Transverse colon (tissue), 4 donors: ENCODE data around the gene BMPER. TPM values are rescaled to one million over a fixed set of nuclear protein-coding genes. Genes with fewer than 3 reads are reported as not detected.

Source experiments
- DNase-seq: peaks from one replicate; pipeline ENCODE4 v3.0.0-alpha.2; 2019
- H3K27ac ChIP-seq, 4 donors: fragments of 200-600 bp; sonication (generic); 2 replicates each; pipeline ENCODE4 v1.5.1; 2016 to 2018; ENCODE audit warnings: inconsistent platforms in 4 of 4
- H3K27me3 ChIP-seq: fragments of 200-600 bp; sonication (generic); 2 replicates; pipeline ENCODE4 v1.5.1; 2017; ENCODE audit warnings: inconsistent platforms
- H3K36me3 ChIP-seq, 4 donors: fragments of 200-600 bp; sonication (generic); 2 replicates each; pipeline ENCODE4 v1.5.1; 2017 to 2019; ENCODE audit warnings: inconsistent platforms in 4 of 4
- H3K4me1 ChIP-seq, 4 donors: fragments of 200-600 bp; sonication (generic); 2 replicates each; pipeline ENCODE4 v1.5.1; 2017 to 2020; ENCODE audit warnings: inconsistent platforms in 4 of 4
- H3K4me3 ChIP-seq, 4 donors: fragments of 200-600 bp; sonication (generic); 1 replicate in 1 of 4; 2 replicates in 3 of 4; pipeline versions ENCODE4 v1.5.1 to v1.6.1; 2017 to 2019; ENCODE audit warnings: inconsistent platforms in 4 of 4
- H3K9me3 ChIP-seq, 2 donors: fragments of 200-600 bp; sonication (generic); 2 replicates each; pipeline ENCODE4 v1.5.1; 2017 to 2019; ENCODE audit warnings: inconsistent platforms in 2 of 2
- EP300 ChIP-seq: sonication (generic); formaldehyde crosslinking; IDR thresholded peaks from one replicate; pipeline ENCODE4 v1.6.1; 2017; ENCODE audit warnings: antibody characterized with exemption, low read depth
- POLR2A ChIP-seq: fragments of 450-650 bp; IDR thresholded peaks from one replicate; pipeline ENCODE4 v1.6.1; 2016; ENCODE audit warnings: antibody characterized with exemption, mild to moderate bottlenecking, moderate library complexity
- POLR2AphosphoS5 ChIP-seq, 3 donors: sonication (generic); formaldehyde crosslinking; IDR thresholded peaks; one replicate each; pipeline ENCODE4 v1.6.1; 2016; ENCODE audit warnings: antibody characterized with exemption in 3 of 3
- WGBS, 2 donors: methylation state at CpG; one replicate each; pipeline ENCODE4 v1.1.5; 2018; ENCODE audit warnings: low coverage in 1 of 2; 5-methylcytosine and 5-hydroxymethylcytosine counted together
- in situ Hi-C, 4 donors: fragments of 200-750 bp; cut with MboI; loops; one replicate each; pipeline versions ENCODE4 v1.15.0 to v1.15.1; 2017; ENCODE audit warnings: low sequenced_read_pairs in 3 of 4, low pct_ligation_motif_present in 1 of 4, low pct_unique_long_range_greater_than_20kb in 1 of 4
- intact Hi-C: fragments of 100-400 bp; cut with DNase I; formaldehyde crosslinking; loops from one replicate; pipeline ENCODE4 v1.15.1; 2023; ENCODE audit warnings: low total_unique reads
- total RNA-seq, 4 donors: library from RNA; depleted of rRNA; stranded (reverse); fragments of >200 nt; gene quantifications; one replicate each; pipeline ENCODE4 v1.1.0, GENCODE V29; 2016
- TF ChIP-seq, protein P1 (sequence below), 5 experiments: fragments of 200-600 bp in 3 of 5; fragments of 450-650 bp in 2 of 5; sonication (generic) in 3 of 5; IDR thresholded peaks; 1 replicate in 2 of 5; 2 replicates in 3 of 5; pipeline ENCODE4 v1.5.1; 2016 to 2017; ENCODE audit warnings: antibody characterized with exemption in 5 of 5, inconsistent platforms in 3 of 5, mild to moderate bottlenecking in 2 of 5, moderate library complexity in 1 of 5

BMPER gene
- total RNA-seq, 4 donors from 2014 or later: 1.00 to 2.5 (median 1.8) TPM

DNA sequence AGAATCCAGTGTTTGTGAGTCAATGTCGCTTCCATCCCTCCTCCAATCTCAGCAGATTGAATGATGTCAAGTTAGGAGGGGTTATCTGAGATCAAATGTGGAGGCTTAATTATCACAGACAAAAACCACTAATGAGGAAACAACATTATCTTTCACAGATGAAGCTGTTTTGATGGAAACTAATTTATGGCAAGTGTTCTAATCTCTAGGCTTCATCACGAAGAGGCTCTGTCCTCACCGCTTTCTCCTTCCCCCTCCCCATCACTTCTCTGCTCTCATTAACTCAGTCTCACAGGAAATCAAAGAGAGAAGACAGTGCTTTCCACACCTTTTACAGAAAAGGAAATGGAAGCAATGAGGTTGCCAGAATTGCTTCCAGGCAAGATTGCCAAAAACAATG is 283.7 kb downstream of the BMPER start:
- H3K4me3 ChIP-seq: no peak overlapping the region
- H3K27me3 ChIP-seq: no peaks in the 10 kb centered on the region
- in situ Hi-C loops (loop anchor here in 1 of 4 donors (25.0 kb wide), 1 partner anchor 102 kb away; no protein-coding TSS in a partner anchor), intact Hi-C loops (no loop called here)
- no peaks in the 10 kb centered on the region for H3K4me1 ChIP-seq
- DNase-seq: no peak
- TF ChIP-seq POLR2AphosphoS5 (IDR thresholded peaks at IDR 0.05) (no peak), POLR2A (no peak), EP300 (no peak)
- TF ChIP-seq, protein P1, sequence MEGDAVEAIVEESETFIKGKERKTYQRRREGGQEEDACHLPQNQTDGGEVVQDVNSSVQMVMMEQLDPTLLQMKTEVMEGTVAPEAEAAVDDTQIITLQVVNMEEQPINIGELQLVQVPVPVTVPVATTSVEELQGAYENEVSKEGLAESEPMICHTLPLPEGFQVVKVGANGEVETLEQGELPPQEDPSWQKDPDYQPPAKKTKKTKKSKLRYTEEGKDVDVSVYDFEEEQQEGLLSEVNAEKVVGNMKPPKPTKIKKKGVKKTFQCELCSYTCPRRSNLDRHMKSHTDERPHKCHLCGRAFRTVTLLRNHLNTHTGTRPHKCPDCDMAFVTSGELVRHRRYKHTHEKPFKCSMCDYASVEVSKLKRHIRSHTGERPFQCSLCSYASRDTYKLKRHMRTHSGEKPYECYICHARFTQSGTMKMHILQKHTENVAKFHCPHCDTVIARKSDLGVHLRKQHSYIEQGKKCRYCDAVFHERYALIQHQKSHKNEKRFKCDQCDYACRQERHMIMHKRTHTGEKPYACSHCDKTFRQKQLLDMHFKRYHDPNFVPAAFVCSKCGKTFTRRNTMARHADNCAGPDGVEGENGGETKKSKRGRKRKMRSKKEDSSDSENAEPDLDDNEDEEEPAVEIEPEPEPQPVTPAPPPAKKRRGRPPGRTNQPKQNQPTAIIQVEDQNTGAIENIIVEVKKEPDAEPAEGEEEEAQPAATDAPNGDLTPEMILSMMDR (IDR thresholded peaks at IDR 0.05): no peak
- H3K9me3 ChIP-seq: no peaks in the 10 kb centered on the region
- no peaks in the 10 kb centered on the region for H3K36me3 ChIP-seq
- H3K27ac ChIP-seq: no peak overlapping the region
- WGBS, 2 donors: 74 to 87% methylated on average over 2 to 3 of the region's 3 CpGs

DNA sequence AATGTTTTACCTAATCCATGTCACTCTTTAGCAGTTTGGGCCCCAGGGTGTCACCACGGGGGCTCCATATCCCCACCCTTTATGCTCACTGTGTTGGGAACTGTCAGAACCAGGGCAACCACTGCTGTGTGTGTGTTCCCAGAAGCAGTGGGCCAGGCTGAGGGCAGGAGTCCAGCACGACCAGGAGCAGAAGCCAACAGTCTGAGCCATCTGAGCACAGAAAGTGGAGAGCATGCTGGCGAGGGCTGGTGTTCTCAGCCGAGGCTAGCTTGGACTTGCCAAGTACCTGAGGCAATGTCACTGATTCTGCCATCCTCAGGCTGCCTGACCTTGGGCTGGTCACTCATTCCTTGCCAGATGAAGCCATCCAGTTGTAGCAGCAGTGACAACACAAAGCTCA is 285.0 kb downstream of the BMPER start:
- H3K4me3 ChIP-seq: no peak overlapping the region
- no peak overlapping the region for H3K27ac ChIP-seq
- H3K4me1 ChIP-seq: no peaks in the 10 kb centered on the region
- no peaks in the 10 kb centered on the region for H3K27me3 ChIP-seq
- in situ Hi-C loops (loop anchor here in 1 of 4 donors (25.0 kb wide), 1 partner anchor 103 kb away; no protein-coding TSS in a partner anchor), intact Hi-C loops (no loop called here)
- H3K9me3 ChIP-seq: no peaks in the 10 kb centered on the region
- no peaks in the 10 kb centered on the region for H3K36me3 ChIP-seq
- 78 to 90% methylated on average over 2 of the region's 4 CpGs for WGBS, 2 donors
- TF ChIP-seq, protein P1 (IDR thresholded peaks at IDR 0.05): no peak
- TF ChIP-seq EP300 (no peak), POLR2AphosphoS5 (IDR thresholded peaks at IDR 0.05) (no peak), POLR2A (no peak)
- no peak for DNase-seq

DNA sequence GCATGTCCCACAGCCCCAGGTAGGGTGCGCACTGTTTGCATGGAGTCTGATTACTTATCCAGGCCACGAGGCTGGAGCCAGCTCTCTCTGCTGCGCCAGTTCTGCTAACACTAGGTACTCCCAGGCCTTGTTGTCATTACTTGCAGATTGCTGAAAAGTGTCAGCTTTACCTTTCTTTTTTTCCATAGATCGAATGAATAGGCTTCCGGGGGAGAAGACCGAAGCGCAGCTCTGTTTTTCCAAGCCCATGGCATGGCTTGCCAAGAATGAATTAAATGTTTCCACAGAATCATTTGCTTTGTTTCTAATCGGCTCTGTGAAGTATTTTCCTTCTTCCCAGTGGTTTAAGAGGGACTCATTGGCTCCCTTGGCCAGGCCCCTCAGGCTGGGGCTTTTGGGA is 285.8 kb downstream of the BMPER start:
- H3K4me1 ChIP-seq: no peaks in the 10 kb centered on the region
- in situ Hi-C loops (loop anchor here in 1 of 4 donors (25.0 kb wide), 1 partner anchor 104 kb away; no protein-coding TSS in a partner anchor), intact Hi-C loops (no loop called here)
- WGBS, 2 donors: 88 to 91% methylated on average over 6 to 8 of the region's 8 CpGs
- TF ChIP-seq POLR2A (no peak), POLR2AphosphoS5 (IDR thresholded peaks at IDR 0.05) (no peak), EP300 (no peak)
- TF ChIP-seq, protein P1 (IDR thresholded peaks at IDR 0.05): no peak
- DNase-seq: no peak
- no peaks in the 10 kb centered on the region for H3K36me3 ChIP-seq
- H3K27me3 ChIP-seq: no peaks in the 10 kb centered on the region
- no peak overlapping the region for H3K4me3 ChIP-seq
- H3K27ac ChIP-seq: no peak overlapping the region
- no peaks in the 10 kb centered on the region for H3K9me3 ChIP-seq

DNA sequence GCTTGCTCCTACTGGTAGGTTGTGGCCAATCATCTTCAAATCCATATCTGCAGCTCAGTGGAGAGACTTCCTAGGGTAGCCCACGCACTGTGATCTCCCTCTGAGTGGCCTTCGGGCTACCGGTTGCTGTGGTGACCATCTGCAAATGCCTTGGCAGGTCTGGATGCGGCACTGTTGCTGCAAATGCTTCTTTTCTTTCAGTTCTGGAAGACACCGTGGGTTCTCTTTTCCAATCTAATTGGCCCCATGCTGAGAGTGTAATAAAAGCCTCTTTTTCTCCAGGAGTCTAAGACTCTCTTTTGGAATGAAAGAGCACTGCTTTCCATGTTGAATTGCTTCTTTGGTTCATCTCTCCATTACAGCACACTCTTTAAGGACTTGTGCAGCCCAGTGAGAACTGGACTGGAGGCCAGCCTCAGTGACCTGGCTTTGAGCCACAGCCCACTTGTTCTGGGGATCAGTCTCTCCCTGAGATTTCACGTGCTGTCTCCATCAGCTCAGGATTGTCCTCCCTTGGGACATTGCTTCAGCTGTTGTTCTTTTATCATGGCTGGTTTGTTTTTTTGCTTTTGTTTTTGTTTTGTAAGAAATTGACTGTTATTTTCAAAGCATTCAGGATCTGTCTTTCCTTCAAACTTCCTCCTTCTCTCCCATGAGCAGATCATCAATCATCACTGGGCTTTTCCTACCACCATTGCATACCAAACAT is 286.6 kb downstream of the BMPER start:
- H3K9me3 ChIP-seq: no peaks in the 10 kb centered on the region
- no peaks in the 10 kb centered on the region for H3K27me3 ChIP-seq
- H3K27ac ChIP-seq: no peak overlapping the region
- H3K4me3 ChIP-seq: no peak overlapping the region
- no peaks in the 10 kb centered on the region for H3K4me1 ChIP-seq
- DNase-seq: no peak
- TF ChIP-seq POLR2AphosphoS5 (IDR thresholded peaks at IDR 0.05) (no peak), POLR2A (no peak), EP300 (no peak)
- TF ChIP-seq, protein P1 (IDR thresholded peaks at IDR 0.05): no peak
- no peaks in the 10 kb centered on the region for H3K36me3 ChIP-seq
- in situ Hi-C loops (loop anchor here in 1 of 4 donors (25.0 kb wide), 1 partner anchor 105 kb away; no protein-coding TSS in a partner anchor), intact Hi-C loops (no loop called here)
- 59 to 79% methylated on average over 3 to 6 of the region's 6 CpGs for WGBS, 2 donors
